GM19397 (cell line): ENCODE results near the gene U2AF2.

Experiments used
- ATAC-seq: cut with Tn5 transposase; IDR thresholded peaks from one replicate; pipeline ENCODE4 v1.9.1; 2021; ENCODE audit warnings: mild to moderate bottlenecking, moderate library complexity; ENCODE audit not compliant: unreplicated experiment

The U2AF2 gene

GRCh38 chr19:55687281-55688201, 32.7 kb downstream of the U2AF2 start:
- no peak for ATAC-seq

- no peak for ATAC-seq
These were observed 33.8 kb downstream of the U2AF2 start for GRCh38 chr19:55688422-55689218.

GRCh38 chr19:55689411-55690108, 34.7 kb downstream of the U2AF2 start:
- no peak for ATAC-seq

- ATAC-seq, result no peak
These were observed 35.4 kb downstream of the U2AF2 start for GRCh38 chr19:55690109-55690768.

GRCh38 chr19:55690769-55691545, 36.1 kb downstream of the U2AF2 start:
- no peak for ATAC-seq

- ATAC-seq, result no peak
These were observed 37.0 kb downstream of the U2AF2 start for GRCh38 chr19:55691561-55692481.

- ATAC-seq, result no peak
These were observed 37.8 kb downstream of the U2AF2 start for GRCh38 chr19:55692681-55693081.

- ATAC-seq, result no peak
These were observed 38.6 kb downstream of the U2AF2 start for GRCh38 chr19:55693336-55693974.

GRCh38 chr19:55694241-55694655, 39.4 kb downstream of the U2AF2 start:
- ATAC-seq, result no peak

GRCh38 chr19:55694656-55695491, 40.0 kb downstream of the U2AF2 start:
- ATAC-seq, result no peak

GRCh38 chr19:55695511-55696290, 40.9 kb downstream of the U2AF2 start:
- no peak for ATAC-seq

GRCh38 chr19:55696301-55697068, 41.6 kb downstream of the U2AF2 start:
- no peak for ATAC-seq

- no peak for ATAC-seq
These were observed 42.2 kb downstream of the U2AF2 start for GRCh38 chr19:55697069-55697440.

- no peak for ATAC-seq
These were observed 42.9 kb downstream of the U2AF2 start for GRCh38 chr19:55697698-55698097.

GRCh38 chr19:55698256-55698655, 43.4 kb downstream of the U2AF2 start:
- ATAC-seq, result no peak

- no peak for ATAC-seq
These were observed 44.4 kb downstream of the U2AF2 start for GRCh38 chr19:55699221-55699620.
